Middle frontal gyrus (tissue), 1 donor: ENCODE measurements around the gene GRK2.
"Not testable (repeated sequence)": the region's sequence is repeated elsewhere in the genome, so short reads cannot be mapped to it uniquely, and the experiment has no call there.

ENCODE experiments used
- DNase-seq: peaks from one replicate; pipeline ENCODE4 v3.0.0-alpha.2; 2015; ENCODE audit warnings: low spot score; ENCODE audit errors: extremely low spot score

Gene GRK2

DNA sequence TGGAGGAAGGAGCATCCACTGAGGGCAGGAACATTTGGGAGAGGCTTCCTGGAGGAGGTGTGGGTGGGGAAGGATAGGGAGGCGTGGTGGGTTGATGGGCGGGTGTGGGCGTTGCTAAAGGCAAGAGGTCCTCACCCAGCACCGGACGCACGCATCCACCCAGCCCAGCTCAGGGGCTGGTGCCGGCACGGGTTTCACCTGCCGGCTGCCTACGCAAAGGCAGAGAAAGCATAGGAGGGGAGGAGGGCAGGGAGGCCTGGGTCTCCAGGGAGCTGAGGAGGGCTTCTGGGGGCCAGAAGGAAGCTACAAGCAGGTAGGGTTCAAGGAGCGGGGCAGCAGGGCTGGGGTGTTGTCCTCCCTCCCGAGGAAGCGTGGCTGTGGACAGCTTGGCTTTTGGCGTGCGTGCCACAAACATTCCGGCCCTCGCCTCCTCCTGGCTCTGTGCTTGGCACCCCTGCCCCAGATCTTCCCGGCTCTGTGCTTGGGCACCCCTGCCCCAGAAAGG is 44.8 kb downstream of the GRK2 start:
- no peak for DNase-seq

DNA sequence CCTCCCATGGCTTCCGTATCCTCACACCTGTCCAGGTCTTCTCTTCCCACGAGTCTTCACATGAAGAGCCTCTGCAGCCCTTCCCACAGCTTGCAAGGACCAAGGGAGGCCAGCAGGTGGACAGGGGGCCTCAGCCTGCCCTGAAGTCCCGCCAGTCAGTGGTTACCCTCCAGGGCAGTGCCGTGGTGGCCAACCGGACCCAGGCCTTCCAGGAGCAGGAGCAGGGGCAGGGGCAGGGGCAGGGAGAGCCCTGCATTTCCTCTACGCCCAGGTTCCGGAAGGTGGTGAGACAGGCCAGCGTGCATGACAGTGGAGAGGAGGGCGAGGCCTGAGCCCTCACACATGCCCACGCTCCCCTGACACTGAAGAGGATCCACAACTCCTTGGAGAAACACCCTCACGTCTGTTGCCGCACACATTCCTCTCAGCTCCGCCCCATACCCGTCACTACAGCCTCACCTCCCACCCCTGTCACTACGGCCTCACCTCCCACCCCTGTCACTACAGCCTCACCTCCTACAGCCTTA is 45.3 kb downstream of the GRK2 start:
- DNase-seq: no peak

DNA sequence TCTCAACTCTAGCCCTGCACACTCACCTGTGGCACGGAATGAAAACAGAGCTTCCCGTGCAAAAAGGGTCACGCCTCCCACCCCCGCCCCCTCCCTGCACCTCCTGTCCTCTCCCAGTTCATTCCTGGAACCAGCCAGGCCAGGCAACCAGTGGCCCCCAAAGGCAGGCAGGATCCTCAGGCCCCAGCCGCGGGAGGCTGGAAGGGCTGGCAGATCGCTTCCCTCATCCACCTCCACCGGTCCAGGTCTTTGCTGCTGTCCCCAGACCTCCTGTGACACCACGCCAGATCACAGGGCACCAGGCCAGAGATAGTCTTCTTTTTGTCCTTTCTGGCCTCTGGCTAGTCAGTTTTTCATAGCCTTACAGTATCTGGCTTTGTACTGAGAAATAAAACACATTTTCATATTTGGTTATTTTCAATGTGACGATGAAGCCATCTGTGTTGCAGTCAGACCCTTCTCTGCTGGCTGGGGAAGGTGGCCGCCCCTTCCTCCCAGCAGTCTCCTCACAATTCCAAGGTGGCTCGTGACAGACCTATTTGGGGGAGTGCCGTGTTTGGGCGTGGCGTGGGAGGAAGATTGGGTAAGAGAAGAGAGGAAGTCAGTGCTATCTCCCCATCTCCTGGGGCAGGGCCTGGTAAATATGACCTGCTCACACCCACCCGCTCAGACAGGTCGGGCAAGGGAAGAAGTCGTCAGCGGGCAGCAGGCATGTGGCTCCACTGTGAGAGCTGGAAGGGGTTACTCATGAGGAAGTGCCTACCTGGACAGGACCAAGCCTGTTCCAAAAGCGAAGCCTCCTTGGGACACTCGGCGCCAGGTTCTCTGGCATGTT is 46.1 kb downstream of the GRK2 start:
- no peak for DNase-seq

DNA sequence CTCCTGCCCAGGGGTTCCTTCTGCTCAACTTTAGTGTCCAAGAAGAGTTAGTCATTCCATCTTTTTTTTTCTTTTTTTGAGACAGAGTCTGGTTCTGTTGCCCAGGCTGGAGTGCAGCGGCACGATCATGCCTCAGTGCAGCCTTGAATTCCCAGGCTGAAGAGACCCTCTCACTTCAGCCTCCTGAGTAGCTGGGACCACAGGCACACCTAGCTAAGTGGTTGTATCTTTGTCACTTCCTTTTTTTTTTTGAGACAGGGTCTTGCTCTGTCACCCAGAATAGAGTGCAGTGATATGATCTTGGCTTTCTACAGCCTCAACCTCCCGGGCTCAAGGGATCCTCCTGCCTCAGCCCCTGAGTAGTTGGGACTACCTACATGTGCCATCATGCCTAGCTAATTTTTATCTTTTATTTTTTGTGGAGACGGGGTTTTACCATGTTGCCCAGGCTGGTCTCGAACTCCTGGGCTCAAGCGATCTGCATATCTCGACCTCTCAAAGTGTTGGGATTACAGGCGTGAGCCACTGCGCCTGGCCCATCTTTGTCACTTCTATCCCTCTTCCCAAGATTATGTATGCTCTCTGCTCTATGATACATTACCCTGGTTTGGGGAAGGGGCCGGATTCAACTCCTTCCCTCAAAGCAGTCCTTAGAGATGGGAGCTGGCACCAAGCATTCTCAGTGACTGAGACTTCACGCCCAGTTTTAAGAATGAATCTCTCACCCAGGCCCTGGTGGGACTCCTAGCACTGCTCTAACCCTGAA is 47.0 kb downstream of the GRK2 start:
- no peak for DNase-seq

DNA sequence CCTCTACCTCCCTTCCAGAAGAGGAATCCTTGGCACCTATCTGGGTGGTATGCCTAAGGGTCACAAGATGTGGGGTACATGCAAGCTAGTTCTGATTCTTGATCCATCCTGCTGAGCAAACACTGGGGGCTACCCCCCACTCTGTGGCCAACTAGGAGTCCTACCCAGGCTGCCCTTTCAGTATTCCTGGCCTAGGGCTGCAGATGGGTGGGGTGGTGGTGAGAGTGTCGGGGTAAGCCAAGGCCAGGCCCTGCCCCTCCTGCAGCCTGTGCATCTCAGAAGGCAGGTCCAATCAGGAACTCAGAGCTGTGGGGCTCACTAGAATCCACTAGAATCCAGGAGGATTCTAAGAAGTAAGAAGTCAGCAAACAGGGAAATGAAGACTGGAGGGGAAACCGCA is 47.9 kb downstream of the GRK2 start:
- no peak for DNase-seq

DNA sequence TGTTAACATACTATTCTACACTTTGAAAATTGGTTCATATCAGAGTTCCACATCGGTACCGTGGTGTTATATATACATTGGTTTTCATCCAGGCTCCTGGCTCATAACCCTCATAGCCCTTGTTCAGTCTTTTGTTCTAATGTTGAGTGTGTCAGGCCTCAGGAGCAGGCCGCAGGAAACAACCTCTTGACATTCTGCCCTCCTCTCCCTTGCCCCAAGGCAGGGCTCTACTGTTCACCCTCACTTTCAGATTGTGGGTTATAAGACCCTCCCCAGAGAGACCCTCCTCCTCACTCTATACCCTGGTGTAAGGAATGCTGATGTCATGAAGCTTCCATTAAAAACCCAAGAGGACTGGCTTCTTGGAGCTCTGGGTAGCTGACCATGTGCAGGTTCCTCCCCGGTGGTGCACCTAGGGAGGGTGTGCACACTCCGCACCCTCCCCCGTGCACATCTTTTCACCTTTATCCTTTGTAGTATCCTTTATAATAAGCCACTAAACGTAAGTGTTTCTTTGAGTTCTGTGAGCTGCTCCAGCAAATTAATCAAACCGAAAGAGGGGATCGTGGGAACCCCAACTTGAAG is 49.1 kb downstream of the GRK2 start:
- DNase-seq: no peak

DNA sequence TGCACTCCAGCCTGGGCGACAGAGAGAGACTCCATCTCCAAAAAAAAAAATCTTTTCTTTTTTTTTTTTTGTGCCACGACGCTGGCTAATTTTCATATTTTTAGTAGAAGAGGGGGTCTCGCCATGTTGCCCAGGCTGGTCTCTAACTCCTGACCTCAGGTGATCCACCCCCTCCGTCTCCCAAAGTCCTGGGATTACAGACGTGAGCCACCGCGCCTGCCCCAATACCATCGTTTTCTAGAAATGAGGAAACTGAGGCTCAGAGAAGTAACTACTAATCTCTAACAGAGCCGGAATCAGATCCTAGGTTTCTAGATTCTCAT is 50.6 kb downstream of the GRK2 start:
- DNase-seq: no peak

DNA sequence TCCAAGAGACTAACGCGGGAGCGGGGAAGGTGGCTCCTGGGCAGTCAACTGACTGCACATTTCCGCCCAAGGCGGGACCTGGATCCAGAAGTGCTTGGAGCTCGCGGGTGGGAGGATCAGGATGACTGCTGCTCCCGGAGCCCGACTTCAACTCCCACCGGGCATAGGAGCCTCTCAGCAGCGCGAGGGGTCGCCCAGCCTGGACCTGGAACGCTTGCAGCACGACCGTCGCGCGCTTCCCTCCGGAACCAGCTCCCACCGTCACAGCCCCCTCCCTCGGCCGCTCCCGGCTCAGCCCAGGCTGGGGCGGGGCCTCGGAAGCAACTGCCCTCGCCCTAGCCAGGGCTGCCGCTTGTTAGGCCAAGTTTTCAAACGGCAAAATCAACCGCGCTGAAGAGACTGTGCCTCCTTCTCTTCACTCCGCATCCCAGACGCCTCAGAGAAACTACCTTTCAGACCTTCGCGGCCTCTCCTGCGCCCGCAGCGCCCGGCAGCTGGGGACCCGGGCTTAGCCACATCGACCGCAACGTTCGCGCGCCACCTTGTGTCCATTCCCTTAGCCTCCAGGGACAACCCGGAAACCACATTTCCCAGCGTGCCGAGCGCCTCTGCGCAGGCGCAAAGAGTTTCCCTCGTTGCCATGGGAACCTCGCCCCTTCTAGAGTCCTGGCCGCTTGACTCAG is 51.1 kb downstream of the GRK2 start:
- peak; percentile 98 for DNase-seq

DNA sequence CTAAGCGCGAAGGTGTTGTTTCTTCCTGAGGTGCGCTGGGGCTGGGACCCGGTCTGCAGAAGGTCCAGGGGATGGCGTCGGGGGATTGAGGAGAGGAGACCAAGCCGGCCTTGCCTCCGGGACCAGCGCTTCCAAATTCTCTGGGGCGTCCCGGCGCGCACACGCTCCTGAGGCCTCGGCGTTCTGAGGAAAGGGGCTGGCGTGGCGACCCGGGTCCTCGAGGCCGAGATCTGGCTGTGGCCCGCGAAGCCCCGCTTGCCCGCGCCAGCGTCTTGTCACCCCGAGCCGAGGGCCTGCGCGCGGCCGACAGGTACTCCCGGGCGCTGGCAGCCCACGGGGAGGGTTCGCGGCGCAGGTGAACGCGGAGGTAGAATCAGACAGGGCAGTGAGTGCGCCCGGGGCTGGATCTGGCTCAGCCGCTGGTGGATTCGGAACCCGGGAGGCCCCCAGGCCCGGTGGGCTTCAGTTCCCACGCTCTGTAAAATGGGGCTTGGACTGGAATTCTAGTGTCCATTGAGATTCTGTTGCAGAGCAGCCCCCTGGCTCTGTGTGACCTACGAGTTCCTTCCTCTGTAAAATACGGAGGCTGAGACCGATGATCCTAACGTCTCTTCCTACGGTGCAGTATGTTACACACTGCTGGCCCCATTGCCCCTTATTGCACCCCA is 51.7 kb downstream of the GRK2 start:
- no peak for DNase-seq

DNA sequence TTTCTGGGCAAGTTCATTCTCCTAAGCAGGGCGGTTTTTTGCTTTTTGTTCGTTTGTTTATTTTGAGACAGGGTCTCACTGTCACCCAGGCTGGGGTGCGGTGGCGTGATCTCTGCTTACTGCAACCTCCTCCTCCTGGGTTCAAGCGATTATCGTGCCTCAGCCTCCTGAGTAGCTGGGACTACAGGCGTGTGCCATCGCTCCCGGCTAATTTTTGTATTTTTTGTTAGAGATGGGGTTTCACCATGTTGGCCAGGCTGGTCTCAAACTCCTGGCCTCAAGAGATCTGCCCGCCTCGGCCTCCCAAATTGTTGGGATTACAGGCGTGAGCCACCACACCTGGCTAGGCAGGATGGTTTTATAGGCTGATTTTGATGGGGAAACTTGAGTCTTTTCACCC is 52.6 kb downstream of the GRK2 start:
- not testable (repeated sequence) for DNase-seq

DNA sequence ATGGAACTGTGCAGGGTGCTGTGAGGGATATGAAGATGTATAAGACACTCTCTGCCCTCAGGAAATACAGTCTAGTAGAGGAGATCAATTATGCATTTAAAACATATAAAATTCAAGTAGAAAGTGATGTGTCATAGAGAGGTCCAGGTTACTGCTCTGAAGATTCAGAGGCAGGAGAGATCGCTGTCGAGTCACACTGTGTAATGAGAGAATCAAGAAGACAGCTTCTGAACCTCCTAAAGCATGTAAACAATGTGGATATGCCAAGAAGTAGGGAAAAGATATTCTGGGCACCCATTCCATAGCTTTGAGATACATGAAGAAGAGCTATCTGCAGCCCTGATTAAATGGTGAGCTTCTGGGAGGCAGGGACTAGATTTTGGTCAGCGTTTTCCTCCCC is 53.7 kb downstream of the GRK2 start:
- DNase-seq: no peak

DNA sequence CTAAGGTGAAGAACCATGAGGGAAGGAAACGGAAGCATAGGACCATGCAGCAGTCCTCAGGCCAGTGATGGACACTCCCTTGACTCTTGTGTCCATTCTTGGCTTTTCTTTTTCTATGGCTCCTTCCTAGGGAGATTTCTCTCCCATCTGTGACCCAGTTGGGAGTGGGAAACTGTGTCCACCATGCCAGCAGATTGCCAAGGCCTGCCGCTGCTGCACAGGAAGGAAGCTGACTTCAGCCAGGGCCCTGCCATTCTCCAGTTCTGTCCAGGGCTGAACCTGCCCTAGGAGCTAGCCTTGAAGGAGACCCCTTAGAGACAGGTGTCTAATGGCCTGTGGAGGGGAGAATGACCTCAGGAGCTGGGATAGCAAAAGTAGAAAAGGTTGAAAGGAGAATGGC is 54.4 kb downstream of the GRK2 start:
- no peak for DNase-seq

DNA sequence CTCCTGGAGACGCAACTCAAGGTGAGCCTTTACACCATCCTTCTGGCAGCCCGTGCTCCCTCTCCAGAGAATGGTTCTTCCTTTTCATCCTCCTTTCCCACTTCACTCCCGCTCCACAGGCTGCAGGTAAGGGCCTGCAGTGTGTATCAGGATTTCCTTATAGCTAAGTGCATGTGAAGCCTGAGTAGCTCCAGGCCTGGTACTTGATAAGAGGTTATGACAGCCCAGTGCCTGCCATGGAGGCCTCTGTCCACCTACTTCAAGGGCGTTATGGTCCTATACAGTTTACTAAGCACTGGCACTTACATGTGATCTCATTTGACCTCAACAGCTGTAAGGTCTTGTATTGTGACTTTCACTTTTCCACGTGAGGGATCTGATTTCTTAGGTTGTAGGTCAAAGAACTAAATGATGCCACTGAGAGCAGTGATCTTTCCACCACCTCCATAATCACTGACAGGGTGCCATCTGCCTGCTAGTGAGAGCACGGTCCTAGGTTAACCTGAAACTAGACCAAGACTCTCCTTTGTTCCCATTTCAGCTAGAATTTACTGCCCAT is 55.1 kb downstream of the GRK2 start:
- no peak for DNase-seq

DNA sequence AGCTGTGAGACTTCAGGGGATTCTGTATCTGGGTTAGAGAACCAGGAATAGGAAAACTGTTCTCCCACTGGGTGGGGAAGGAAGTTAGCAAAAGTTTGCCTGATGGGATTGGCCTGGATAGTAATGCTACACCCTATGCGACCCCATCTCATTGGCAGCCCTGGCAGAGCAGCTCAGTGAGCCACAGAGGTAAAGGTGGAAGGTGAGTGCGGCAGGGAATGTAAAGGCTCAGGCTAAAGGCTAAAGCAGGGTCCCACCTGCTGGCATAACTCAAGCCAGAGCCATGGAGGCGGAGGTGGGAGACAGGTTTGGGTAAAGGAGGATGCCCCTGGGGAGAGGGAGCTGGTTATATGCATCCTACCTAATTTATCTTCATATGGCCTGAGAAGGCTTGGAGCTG is 55.8 kb downstream of the GRK2 start:
- DNase-seq: no peak

DNA sequence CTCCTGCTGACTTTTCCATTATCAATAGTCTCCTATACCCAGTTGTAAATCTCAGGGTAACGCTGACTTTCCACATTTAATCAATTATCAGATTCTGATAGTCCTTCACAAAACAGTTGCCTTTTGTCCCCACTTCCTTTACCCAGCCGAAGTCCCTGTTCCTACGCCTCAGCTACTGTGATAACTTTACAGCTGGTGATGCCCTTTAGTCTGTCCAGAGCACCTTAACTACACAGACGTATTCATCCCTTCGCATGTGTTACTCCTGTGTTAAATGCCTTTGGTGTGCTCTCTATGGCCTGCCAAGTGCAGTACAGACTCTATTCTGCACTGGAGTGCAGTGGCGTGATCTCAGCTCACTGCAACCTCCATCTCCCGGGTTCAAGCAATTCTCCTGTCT is 57.3 kb downstream of the GRK2 start:
- DNase-seq: no peak

DNA sequence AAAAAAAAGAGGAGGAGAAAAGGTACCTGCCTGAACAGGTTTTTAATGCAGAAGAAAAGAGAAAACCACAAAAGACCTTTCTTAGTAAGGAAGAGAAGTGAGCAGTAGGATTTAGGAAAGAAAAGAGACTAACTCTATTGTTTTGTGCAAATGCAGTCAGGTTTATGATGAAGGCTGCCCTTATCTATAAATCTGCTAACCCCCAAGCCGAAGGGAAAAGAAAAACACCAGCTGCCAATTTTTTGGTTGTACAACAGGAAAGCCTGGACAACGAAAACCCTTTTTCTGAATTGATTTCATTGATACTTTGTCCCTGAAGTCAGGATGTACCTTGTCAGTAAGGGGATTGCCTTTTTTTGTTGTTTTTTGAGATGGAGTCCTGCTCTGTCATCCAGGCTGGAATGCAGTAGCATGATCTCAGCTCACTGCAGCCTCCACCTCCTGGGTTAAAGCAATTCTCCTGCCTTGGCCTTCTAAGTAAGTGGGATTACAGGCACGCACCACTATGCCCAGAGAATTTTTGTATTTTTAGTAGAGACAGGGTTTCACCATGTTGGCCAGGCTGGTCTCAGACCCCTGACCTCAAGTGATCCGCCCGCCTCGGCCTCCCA is 65.9 kb downstream of the GRK2 start:
- DNase-seq: no peak
